ENCODE results near the gene NRG3. TPM values are rescaled to one million over a fixed set of nuclear protein-coding genes. Genes with fewer than 3 reads are reported as not detected.

Gene NRG3
- total RNA-seq, 1 donor from 2014 or later, result not detected

- Histone ChIP-seq H3K27me3 (ENCODE audit: control insufficient read depth, insufficient read depth, low read length) (no peaks in the 10 kb centered on the region), H3K36me3 (ENCODE audit: control insufficient read depth, insufficient read depth, low read length) (no peaks in the 10 kb centered on the region), H3K4me3 (ENCODE audit: low read depth, low read length) (no peak overlapping the region)
- DNase-seq (ENCODE audit: low read depth), result no peak
- no peak for TF ChIP-seq CTCF (IDR thresholded peaks at IDR 0.05; ENCODE audit: insufficient read depth, low read length, severe bottlenecking)
- FAIRE-seq, result no peak
These were observed 545.0 kb downstream of the NRG3 start for GRCh38 chr10:82420001-82420400.

GRCh38 chr10:82429302-82429701 is 554.3 kb downstream of the NRG3 start:
- no peak for FAIRE-seq
- no peak for DNase-seq (ENCODE audit: low read depth)
- no peak overlapping the region for H3K4me3 ChIP-seq (ENCODE audit: low read depth, low read length)
- no peak for TF ChIP-seq CTCF (IDR thresholded peaks at IDR 0.05; ENCODE audit: insufficient read depth, low read length, severe bottlenecking)
- H3K27me3 ChIP-seq (ENCODE audit: control insufficient read depth, insufficient read depth, low read length), result no peaks in the 10 kb centered on the region
- no peaks in the 10 kb centered on the region for H3K36me3 ChIP-seq (ENCODE audit: control insufficient read depth, insufficient read depth, low read length)

GRCh38 chr10:82438277-82438676 is 563.3 kb downstream of the NRG3 start:
- Histone ChIP-seq H3K27me3 (ENCODE audit: control insufficient read depth, insufficient read depth, low read length) (no peaks in the 10 kb centered on the region), H3K36me3 (ENCODE audit: control insufficient read depth, insufficient read depth, low read length) (no peaks in the 10 kb centered on the region), H3K4me3 (ENCODE audit: low read depth, low read length) (no peak overlapping the region)
- DNase-seq (ENCODE audit: low read depth) (no peak), FAIRE-seq (no peak)
- no peak for TF ChIP-seq CTCF (IDR thresholded peaks at IDR 0.05; ENCODE audit: insufficient read depth, low read length, severe bottlenecking)

- Histone ChIP-seq H3K27me3 (ENCODE audit: control insufficient read depth, insufficient read depth, low read length) (no peaks in the 10 kb centered on the region), H3K36me3 (ENCODE audit: control insufficient read depth, insufficient read depth, low read length) (no peaks in the 10 kb centered on the region), H3K4me3 (ENCODE audit: low read depth, low read length) (no peak overlapping the region)
- TF ChIP-seq CTCF (IDR thresholded peaks at IDR 0.05; ENCODE audit: insufficient read depth, low read length, severe bottlenecking), result no peak
- FAIRE-seq (no peak), DNase-seq (ENCODE audit: low read depth) (no peak)
These were observed 565.8 kb downstream of the NRG3 start for GRCh38 chr10:82440775-82441174.

- no peak overlapping the region for H3K4me3 ChIP-seq (ENCODE audit: low read depth, low read length)
- FAIRE-seq, result no peak
- no peak for DNase-seq (ENCODE audit: low read depth)
- H3K36me3 ChIP-seq (ENCODE audit: control insufficient read depth, insufficient read depth, low read length), result no peaks in the 10 kb centered on the region
- TF ChIP-seq CTCF (IDR thresholded peaks at IDR 0.05; ENCODE audit: insufficient read depth, low read length, severe bottlenecking), result no peak
- H3K27me3 ChIP-seq (ENCODE audit: control insufficient read depth, insufficient read depth, low read length), result no peaks in the 10 kb centered on the region
These were observed 577.1 kb downstream of the NRG3 start for GRCh38 chr10:82452046-82452445.

- FAIRE-seq (no peak), DNase-seq (ENCODE audit: low read depth) (no peak)
- no peak for TF ChIP-seq CTCF (IDR thresholded peaks at IDR 0.05; ENCODE audit: insufficient read depth, low read length, severe bottlenecking)
- Histone ChIP-seq H3K36me3 (ENCODE audit: control insufficient read depth, insufficient read depth, low read length) (no peaks in the 10 kb centered on the region), H3K4me3 (ENCODE audit: low read depth, low read length) (no peak overlapping the region), H3K27me3 (ENCODE audit: control insufficient read depth, insufficient read depth, low read length) (no peaks in the 10 kb centered on the region)
These were observed 577.7 kb downstream of the NRG3 start for GRCh38 chr10:82452676-82453075.
